NCI-H1436 treated with DMSO at 0.1 percent for 48 hours (cell line): ENCODE data around the gene ZNF521.

ENCODE experiments used
- DNase-seq: peaks from one replicate; lab custom pipeline; 2025; lab: John Stamatoyannopoulos, UW

Gene ZNF521

GRCh38 chr18:25351777-25352628 lies at the start of gene ZNF521:
ZNF521 (minus strand) TSS chr18:25352166; CDS start chr18:25350946, 1,220 bp downstream.
- peak; percentile 10 for DNase-seq

- no peak for DNase-seq
Measured at GRCh38 chr18:25399554-25399953, 47.6 kb upstream of the ZNF521 start.

GRCh38 chr18:25392192-25392591 lies 40.2 kb upstream of the ZNF521 start:
- no peak for DNase-seq

- DNase-seq = no peak
Measured at GRCh38 chr18:25373432-25374179, 21.6 kb upstream of the ZNF521 start.

GRCh38 chr18:25370391-25370790 lies 18.4 kb upstream of the ZNF521 start:
- no peak for DNase-seq

- DNase-seq = no peak
Measured at GRCh38 chr18:25365242-25365641, 13.3 kb upstream of the ZNF521 start.

- no peak for DNase-seq
Measured at GRCh38 chr18:25364732-25365131, 12.8 kb upstream of the ZNF521 start.

- no peak for DNase-seq
Measured at GRCh38 chr18:25360301-25360899, 8.4 kb upstream of the ZNF521 start.

GRCh38 chr18:25353080-25353479 lies 1.1 kb upstream of the ZNF521 start:
- DNase-seq = no peak

GRCh38 chr18:25352629-25353005 lies 651 bp upstream of the ZNF521 start:
- no peak for DNase-seq

- no peak for DNase-seq
Measured at GRCh38 chr18:25351280-25351775, 638 bp downstream of the ZNF521 start.

- DNase-seq = no peak
Measured at GRCh38 chr18:25350489-25351251, 1.3 kb downstream of the ZNF521 start.

- DNase-seq = no peak
Measured at GRCh38 chr18:25349926-25350487, 2.0 kb downstream of the ZNF521 start.

GRCh38 chr18:25349131-25349925 lies 2.6 kb downstream of the ZNF521 start:
- no peak for DNase-seq

GRCh38 chr18:25348386-25349130 lies 3.4 kb downstream of the ZNF521 start:
- DNase-seq = no peak

- no peak for DNase-seq
Measured at GRCh38 chr18:25346561-25346960, 5.4 kb downstream of the ZNF521 start.

- DNase-seq = no peak
Measured at GRCh38 chr18:25345081-25345866, 6.7 kb downstream of the ZNF521 start.

- no peak for DNase-seq
Measured at GRCh38 chr18:25341831-25342230, 10.1 kb downstream of the ZNF521 start.

- no peak for DNase-seq
Measured at GRCh38 chr18:25340762-25341161, 11.2 kb downstream of the ZNF521 start.
